Uterus (tissue), 4 donors: ENCODE data around the gene RELA. TPM values are rescaled to one million over a fixed set of nuclear protein-coding genes. Genes with fewer than 3 reads are reported as not detected.
"Not testable (repeated sequence)": the region's sequence is repeated elsewhere in the genome, so short reads cannot be mapped to it uniquely, and the experiment has no call there.

Source experiments
- DNase-seq, 2 donors: peaks; one replicate each; pipeline ENCODE4 v3.0.0-alpha.2; 2019 to 2020
- H3K27ac ChIP-seq, 2 donors: fragments of 200-600 bp; sonication (generic); 1 replicate in 1 of 2; 2 replicates in 1 of 2; pipeline ENCODE4 v1.5.1; 2016 to 2018
- H3K27me3 ChIP-seq, 2 donors: fragments of 200-600 bp; sonication (generic); one replicate each; pipeline ENCODE4 v1.5.1; 2018 to 2019; ENCODE audit warnings: control low read depth in 1 of 2
- H3K36me3 ChIP-seq, 2 donors: fragments of 200-600 bp; sonication (generic); one replicate each; pipeline ENCODE4 v1.5.1; 2019; ENCODE audit warnings: control low read depth in 1 of 2
- H3K4me1 ChIP-seq, 2 donors: fragments of 200-600 bp; sonication (generic); one replicate each; pipeline ENCODE4 v1.5.1; 2018 to 2019; ENCODE audit warnings: control low read depth in 1 of 2
- H3K4me3 ChIP-seq, 2 donors: fragments of 200-600 bp; sonication (generic); 1 replicate in 1 of 2; 2 replicates in 1 of 2; pipeline ENCODE4 v1.5.1; 2018 to 2019; ENCODE audit warnings: mild to moderate bottlenecking in 1 of 2
- H3K9me3 ChIP-seq, 2 donors: fragments of 200-600 bp; sonication (generic); one replicate each; pipeline ENCODE4 v1.5.1; 2019; ENCODE audit warnings: control low read depth in 1 of 2
- CTCF ChIP-seq, 4 experiments: fragments of 200-600 bp in 2 of 4; fragments of 450-650 bp in 2 of 4; sonication (generic) in 2 of 4; IDR thresholded peaks; one replicate each; pipeline ENCODE4 v1.5.1; 2016 to 2019; ENCODE audit warnings: antibody characterized with exemption in 4 of 4, mild to moderate bottlenecking in 2 of 4, moderate library complexity in 1 of 4
- POLR2A ChIP-seq, 2 donors: fragments of 450-650 bp; IDR thresholded peaks; one replicate each; pipeline ENCODE4 v1.6.1; 2016; ENCODE audit warnings: antibody characterized with exemption in 2 of 2, mild to moderate bottlenecking in 1 of 2, moderate library complexity in 1 of 2
- intact Hi-C: fragments of 100-400 bp; cut with DNase I; formaldehyde crosslinking; loops from one replicate; pipeline ENCODE4 v1.15.1; 2023; ENCODE audit warnings: low total_unique reads
- total RNA-seq, 4 donors: library from RNA; depleted of rRNA in 3 of 4; stranded (reverse); fragments of >200 nt in 3 of 4; gene quantifications; one replicate each; pipeline versions ENCODE4 v1.1.0 to v1.2.4, GENCODE V29; 2014 to 2023
- donor health status: DM: yes; HTN: yes; CAD: no.

RELA gene
- total RNA-seq, 4 donors from 2014 or later = 6.7 to 97.1 (median 36.5) TPM

DNA sequence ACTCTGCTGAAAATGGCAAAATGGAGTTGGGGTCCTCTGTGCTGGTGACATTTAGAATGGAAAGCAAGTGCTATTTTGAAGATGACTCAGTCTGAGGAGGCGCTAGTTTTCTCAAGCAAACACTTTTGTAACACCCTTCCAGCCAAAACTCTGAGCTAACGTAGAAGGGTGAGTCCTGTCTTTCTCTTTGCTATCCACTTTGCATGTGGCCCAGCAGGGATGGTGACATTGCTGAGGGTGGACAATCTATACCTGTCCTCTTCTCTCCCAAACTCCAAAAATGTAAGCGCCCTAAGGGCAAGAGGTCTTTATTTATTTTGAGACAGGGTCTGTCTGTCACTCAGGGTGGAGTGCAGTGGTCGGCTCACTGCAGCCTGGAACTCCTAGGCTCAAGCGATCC is 45.7 kb upstream of the RELA start:
- peaks cover 0 to 8% of the 10 kb centered on the region in 2 donors for H3K4me1 ChIP-seq
- H3K27me3 ChIP-seq = no peaks in the 10 kb centered on the region
- no peak overlapping the region for H3K4me3 ChIP-seq
- intact Hi-C loops = no loop called here
- DNase-seq = no peak
- TF ChIP-seq CTCF (IDR thresholded peaks at IDR 0.05) = no peak
- no peak for TF ChIP-seq POLR2A (IDR thresholded peaks at IDR 0.05)
- no peaks in the 10 kb centered on the region for H3K9me3 ChIP-seq
- H3K36me3 ChIP-seq = no peaks in the 10 kb centered on the region
- H3K27ac ChIP-seq = no peak overlapping the region

GRCh38 chr11:65707002-65707401 is 44.3 kb upstream of the RELA start:
- H3K4me1 ChIP-seq, intact Hi-C loops, DNase-seq, H3K9me3 ChIP-seq, H3K27ac ChIP-seq, H3K36me3 ChIP-seq, H3K4me3 ChIP-seq, H3K27me3 ChIP-seq: not testable (repeated sequence)

GRCh38 chr11:65706303-65706763 is 43.6 kb upstream of the RELA start:
- TF ChIP-seq CTCF (IDR thresholded peaks at IDR 0.05) = peak; percentile 71 to 86 (median 74)
- H3K27ac ChIP-seq = peak overlapping the region in 1 of 2 donors; percentile 36
- DNase-seq = peak; percentile 76 to 77
- H3K4me1 ChIP-seq, H3K4me3 ChIP-seq, H3K9me3 ChIP-seq, H3K36me3 ChIP-seq, intact Hi-C loops, H3K27me3 ChIP-seq: not testable (repeated sequence)

GRCh38 chr11:65703846-65704245 is 41.1 kb upstream of the RELA start:
- Histone ChIP-seq H3K27me3 (no peaks in the 10 kb centered on the region), H3K27ac (no peak overlapping the region), H3K4me3 (no peak overlapping the region), H3K4me1 (no peaks in the 10 kb centered on the region), H3K36me3 (no peaks in the 10 kb centered on the region), H3K9me3 (no peaks in the 10 kb centered on the region)
- TF ChIP-seq POLR2A (IDR thresholded peaks at IDR 0.05) (no peak), CTCF (IDR thresholded peaks at IDR 0.05) (no peak)
- intact Hi-C loops = no loop called here
- DNase-seq = no peak

- TF ChIP-seq CTCF (IDR thresholded peaks at IDR 0.05) (no peak), POLR2A (IDR thresholded peaks at IDR 0.05) (no peak)
- Histone ChIP-seq H3K36me3 (no peaks in the 10 kb centered on the region), H3K9me3 (no peaks in the 10 kb centered on the region), H3K4me1 (no peaks in the 10 kb centered on the region), H3K4me3 (no peak overlapping the region), H3K27ac (no peak overlapping the region), H3K27me3 (no peaks in the 10 kb centered on the region)
- DNase-seq = no peak
- intact Hi-C loops = no loop called here
Measured at GRCh38 chr11:65701686-65702085, 39.0 kb upstream of the RELA start.

DNA sequence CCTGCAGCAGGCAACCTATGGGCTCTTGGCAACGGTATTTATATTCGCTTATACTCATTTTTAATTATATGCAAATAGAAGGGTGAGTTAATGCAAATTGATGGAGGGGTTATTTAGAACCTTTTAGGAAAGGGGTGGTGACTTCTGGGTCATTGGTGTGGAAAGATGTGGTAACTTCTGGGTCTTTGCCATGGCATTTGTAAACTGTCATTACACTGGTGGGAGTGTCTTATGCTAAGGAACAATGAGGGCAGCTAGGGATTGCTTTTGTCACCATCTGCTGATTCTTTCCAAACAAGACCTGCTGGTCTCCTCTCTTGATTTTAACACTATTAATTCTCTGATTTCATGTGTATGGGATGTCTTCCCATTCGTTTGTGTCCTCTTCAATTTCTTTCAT is 37.7 kb upstream of the RELA start:
- Histone ChIP-seq H3K27me3 (no peaks in the 10 kb centered on the region), H3K36me3 (no peaks in the 10 kb centered on the region), H3K27ac (no peak overlapping the region), H3K4me1 (no peaks in the 10 kb centered on the region), H3K4me3 (no peak overlapping the region), H3K9me3 (no peaks in the 10 kb centered on the region)
- TF ChIP-seq CTCF (IDR thresholded peaks at IDR 0.05) = no peak
- no peak for TF ChIP-seq POLR2A (IDR thresholded peaks at IDR 0.05)
- intact Hi-C loops = no loop called here
- no peak for DNase-seq
